Left lung (tissue), 10 donors: ENCODE measurements around the gene RHOT1. TPM values are rescaled to one million over a fixed set of nuclear protein-coding genes. Genes with fewer than 3 reads are reported as not detected.

Source experiments
- ATAC-seq: fragments of 200-7000 bp; cut with Tn5 transposase; one replicate; pipeline ENCODE4 v1.9.1; 2020; ENCODE audit warnings: moderate library complexity
- DNase-seq, 4 donors: peaks; one replicate each; pipeline ENCODE4 v3.0.0-alpha.2; 2013 to 2020
- H3K27ac ChIP-seq, 2 donors: fragments of 200-600 bp; sonication (generic) in 1 of 2; one replicate each; pipeline versions ENCODE4 v1.5.0 to v1.8.0; 2020 to 2021
- H3K27me3 ChIP-seq, 2 donors: fragments of 200-600 bp; sonication (generic) in 1 of 2; one replicate each; pipeline versions ENCODE4 v1.5.0 to v1.8.0; 2020 to 2021
- H3K36me3 ChIP-seq, 2 donors: fragments of 200-600 bp; sonication (generic) in 1 of 2; one replicate each; pipeline versions ENCODE4 v1.5.0 to v1.8.0; 2020 to 2021
- H3K4me1 ChIP-seq, 2 donors: fragments of 200-600 bp; one replicate each; pipeline ENCODE4 v1.8.0; 2021
- H3K4me3 ChIP-seq, 2 donors: fragments of 200-600 bp; sonication (generic) in 1 of 2; one replicate each; pipeline versions ENCODE4 v1.5.0 to v1.8.0; 2020 to 2021; ENCODE audit warnings: mild to moderate bottlenecking in 1 of 2
- H3K9me3 ChIP-seq, 2 donors: fragments of 200-600 bp; sonication (generic) in 1 of 2; one replicate each; pipeline versions ENCODE4 v1.5.0 to v1.8.0; 2020 to 2021
- CTCF ChIP-seq, 2 donors: fragments of 200-600 bp; sonication (generic) in 1 of 2; IDR thresholded peaks; one replicate each; pipeline versions ENCODE4 v1.5.0 to v1.8.0; 2021; ENCODE audit warnings: antibody characterized with exemption in 2 of 2
- intact Hi-C, 2 donors: fragments of 100-400 bp; cut with DNase I; formaldehyde crosslinking; loops; one replicate each; pipeline versions ENCODE4 v1.11.2 to v1.14.2; 2022
- polyA plus RNA-seq, 6 donors: library from polyadenylated mRNA; unstranded; fragments of 120-200 nt; gene quantifications; one replicate each; pipeline ENCODE4 v1.2.1, GENCODE V29; 2013; ENCODE audit not compliant: insufficient read length in 6 of 6
- total RNA-seq, 2 donors: library from RNA; stranded (reverse); fragmentation: NEBNext Ultra II Directional; extraction: Animal tissue kit (Norgen Biotek cat#: 25700); gene quantifications; one replicate each; pipeline ENCODE4 v1.2.1, GENCODE V29; 2021
- donor health status: DM: no; HTN: yes; CAD: no.
- donor health status: DM: no; HTN: no; CAD: no.

The RHOT1 gene
- total and polyA plus RNA-seq, 8 donors, result 37.9 to 65.6 (median 58.5) TPM

GRCh38 chr17:32265192-32265923 is 123.1 kb downstream of the RHOT1 start, which contains the start of gene RHBDL3:
TSS of gene RHBDL3 (plus strand) at chr17:32265832. CDS start at chr17:32266190, 358 bp downstream.
- Histone ChIP-seq H3K36me3 (no peaks in the 10 kb centered on the region), H3K27me3 (peaks cover 16 to 79% of the 10 kb centered on the region in 2 donors), H3K4me1 (peaks cover 18 to 25% of the 10 kb centered on the region in 2 donors), H3K27ac (no peak within 1 kb of the TSS), H3K9me3 (no peaks in the 10 kb centered on the region), H3K4me3 (peak within 1 kb of the TSS; percentile 44 to 48)
- intact Hi-C loops, result no loop called here
- TF ChIP-seq CTCF (IDR thresholded peaks at IDR 0.05), result no peak
- DNase-seq (peak in 2 of 4 donors; percentile 34 to 75), ATAC-seq (peak; percentile 59)

GRCh38 chr17:32266051-32266388 is 123.7 kb downstream of the RHOT1 start:
- TF ChIP-seq CTCF (IDR thresholded peaks at IDR 0.05), result no peak
- no peak overlapping the region for H3K27ac ChIP-seq

GRCh38 chr17:32266389-32267301 is 124.3 kb downstream of the RHOT1 start:
- peak in 1 of 4 donors; percentile 78 for DNase-seq
- H3K27ac ChIP-seq, result no peak overlapping the region
- no peak for TF ChIP-seq CTCF (IDR thresholded peaks at IDR 0.05)
- intact Hi-C loops, result no loop called here
- peaks cover 18 to 25% of the 10 kb centered on the region in 2 donors for H3K4me1 ChIP-seq
- H3K4me3 ChIP-seq, result peak overlapping the region; percentile 44 to 48
- peak; percentile 33 for ATAC-seq
- no peaks in the 10 kb centered on the region for H3K9me3 ChIP-seq
- peaks cover 16 to 91% of the 10 kb centered on the region in 2 donors for H3K27me3 ChIP-seq
- no peaks in the 10 kb centered on the region for H3K36me3 ChIP-seq

More at GRCh38 chr17:32266051-32266388, 123.7 kb downstream of the RHOT1 start:
- intact Hi-C loops, result no loop called here
- ATAC-seq (no peak), DNase-seq (no peak)
- H3K27me3 ChIP-seq, result peaks cover 16 to 86% of the 10 kb centered on the region in 2 donors
- H3K36me3 ChIP-seq, result no peaks in the 10 kb centered on the region
- no peaks in the 10 kb centered on the region for H3K9me3 ChIP-seq
- H3K4me3 ChIP-seq, result peak overlapping the region; percentile 44 to 48
- peaks cover 18 to 25% of the 10 kb centered on the region in 2 donors for H3K4me1 ChIP-seq

- no peak for DNase-seq
These were observed 125.4 kb downstream of the RHOT1 start for GRCh38 chr17:32267690-32268205.

More at GRCh38 chr17:32267690-32268205, 125.4 kb downstream of the RHOT1 start:
- ATAC-seq, result peak; percentile 59
- H3K4me1 ChIP-seq, result peaks cover 18 to 25% of the 10 kb centered on the region in 2 donors
- H3K4me3 ChIP-seq, result no peak overlapping the region
- no peak overlapping the region for H3K27ac ChIP-seq
- intact Hi-C loops, result no loop called here
- peaks cover 16 to 95% of the 10 kb centered on the region in 2 donors for H3K27me3 ChIP-seq
- H3K9me3 ChIP-seq, result no peaks in the 10 kb centered on the region
- no peaks in the 10 kb centered on the region for H3K36me3 ChIP-seq
- no peak for TF ChIP-seq CTCF (IDR thresholded peaks at IDR 0.05)
